GM12873 (cell line): ENCODE data around the gene PGM1.

Experiments used
- TF ChIP-seq, protein P1 (sequence below): IDR thresholded peaks from 2 replicates; pipeline ENCODE4 v1.5.1; 2012; ENCODE audit warnings: low read depth, mild to moderate bottlenecking, moderate library complexity, low read length, control low read depth; ENCODE audit not compliant: insufficient read depth; ENCODE audit errors: missing control alignments

PGM1 gene

DNA sequence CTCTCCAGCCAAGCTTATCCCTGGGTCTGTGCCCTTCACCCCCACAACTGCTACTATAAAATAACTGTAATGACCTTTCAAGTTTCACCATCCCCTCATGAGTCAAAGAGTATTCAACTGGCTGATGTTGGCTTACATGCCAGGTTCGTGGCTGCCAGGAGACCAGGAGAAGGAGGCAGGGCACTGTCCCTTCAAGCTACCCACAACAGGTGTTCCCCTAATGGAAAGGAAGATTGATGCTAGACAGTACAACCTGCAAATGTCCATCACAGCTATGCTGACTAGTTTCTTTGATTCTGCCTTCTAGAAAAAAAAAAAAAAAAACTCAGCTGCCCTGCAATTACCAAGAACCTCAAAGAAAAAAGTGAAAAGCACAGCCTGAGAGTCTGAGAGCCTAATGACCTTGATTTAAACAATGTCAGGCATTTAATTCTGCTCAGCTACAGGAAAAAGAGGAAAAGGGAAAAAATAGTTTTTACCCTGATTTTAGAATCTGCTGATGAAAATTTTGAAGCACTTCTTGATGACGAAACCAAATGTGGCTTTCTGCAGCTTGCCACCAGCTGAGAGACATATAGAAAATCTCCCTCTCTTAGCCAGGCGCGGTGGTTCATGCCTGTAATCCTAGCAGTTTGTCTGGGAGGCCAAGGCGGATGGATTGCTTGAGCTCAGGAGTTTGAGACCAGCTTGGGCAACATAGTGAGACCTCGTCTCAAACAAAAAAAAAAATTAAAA, 97.9 kb downstream of the PGM1 start:
- TF ChIP-seq, protein P1, sequence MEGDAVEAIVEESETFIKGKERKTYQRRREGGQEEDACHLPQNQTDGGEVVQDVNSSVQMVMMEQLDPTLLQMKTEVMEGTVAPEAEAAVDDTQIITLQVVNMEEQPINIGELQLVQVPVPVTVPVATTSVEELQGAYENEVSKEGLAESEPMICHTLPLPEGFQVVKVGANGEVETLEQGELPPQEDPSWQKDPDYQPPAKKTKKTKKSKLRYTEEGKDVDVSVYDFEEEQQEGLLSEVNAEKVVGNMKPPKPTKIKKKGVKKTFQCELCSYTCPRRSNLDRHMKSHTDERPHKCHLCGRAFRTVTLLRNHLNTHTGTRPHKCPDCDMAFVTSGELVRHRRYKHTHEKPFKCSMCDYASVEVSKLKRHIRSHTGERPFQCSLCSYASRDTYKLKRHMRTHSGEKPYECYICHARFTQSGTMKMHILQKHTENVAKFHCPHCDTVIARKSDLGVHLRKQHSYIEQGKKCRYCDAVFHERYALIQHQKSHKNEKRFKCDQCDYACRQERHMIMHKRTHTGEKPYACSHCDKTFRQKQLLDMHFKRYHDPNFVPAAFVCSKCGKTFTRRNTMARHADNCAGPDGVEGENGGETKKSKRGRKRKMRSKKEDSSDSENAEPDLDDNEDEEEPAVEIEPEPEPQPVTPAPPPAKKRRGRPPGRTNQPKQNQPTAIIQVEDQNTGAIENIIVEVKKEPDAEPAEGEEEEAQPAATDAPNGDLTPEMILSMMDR: no peak

DNA sequence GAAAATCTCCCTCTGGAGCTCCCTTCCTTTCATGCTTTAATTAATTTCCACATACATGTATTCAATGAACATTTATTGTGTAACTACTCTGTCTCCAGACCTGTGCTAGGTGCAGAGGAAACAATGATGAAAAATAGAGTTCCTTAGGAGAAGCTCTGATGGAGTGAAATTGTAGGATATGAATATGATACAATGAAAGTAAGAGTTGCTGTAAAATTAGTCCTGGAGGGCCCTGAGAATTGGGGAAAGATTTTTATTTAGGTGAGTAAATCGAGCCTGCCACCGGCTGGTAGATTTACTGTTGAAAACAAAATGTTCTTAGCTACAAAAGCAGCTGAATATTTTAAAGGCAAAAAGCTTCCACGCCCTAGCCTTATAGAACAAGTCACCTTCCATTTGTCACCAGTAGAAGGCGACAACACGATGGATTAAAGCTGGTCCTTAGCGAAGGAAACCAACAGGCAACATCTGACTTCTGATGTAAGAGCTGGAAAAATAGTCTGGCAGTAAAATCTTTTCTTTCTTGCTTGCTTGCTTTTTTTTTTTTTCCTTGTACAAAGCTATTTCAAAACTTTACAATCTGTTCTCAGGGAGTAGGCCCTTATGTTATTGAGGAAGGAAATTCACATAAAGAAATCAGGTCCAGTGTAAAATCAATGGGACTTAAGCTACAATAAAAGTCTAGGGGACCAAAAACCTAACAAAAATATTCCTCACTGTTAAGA, 98.7 kb downstream of the PGM1 start:
- TF ChIP-seq, protein P1: peak; percentile 80

DNA sequence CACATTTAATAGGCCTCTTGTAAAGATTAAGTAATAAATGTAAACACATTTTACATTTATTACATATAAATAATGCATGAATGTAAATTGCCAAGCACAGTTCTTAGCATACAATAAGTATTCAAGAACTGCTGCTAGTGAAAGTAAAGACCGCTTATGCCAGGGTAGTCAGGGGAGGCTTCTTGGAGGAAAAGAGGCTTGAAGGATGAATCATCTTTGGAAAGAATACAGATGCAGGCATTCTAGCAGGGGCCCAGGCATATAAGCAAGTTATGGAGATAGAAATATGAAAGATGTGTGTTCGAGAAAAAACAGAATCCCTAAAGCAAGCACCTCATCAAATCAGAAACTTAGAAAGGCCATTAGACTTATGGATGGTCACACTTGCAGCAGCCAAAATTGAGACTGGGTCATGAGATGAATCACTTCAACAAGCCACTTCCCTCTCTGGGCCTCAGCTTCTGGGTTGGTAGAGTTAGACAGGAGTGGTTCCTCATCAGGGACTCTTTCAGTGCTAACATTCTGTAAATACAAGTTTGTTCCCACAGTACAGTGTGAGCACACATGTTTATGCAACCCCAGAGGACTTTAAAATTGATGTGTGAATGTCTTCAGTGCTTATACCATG, 100.8 kb downstream of the PGM1 start:
- TF ChIP-seq, protein P1: no peak

DNA sequence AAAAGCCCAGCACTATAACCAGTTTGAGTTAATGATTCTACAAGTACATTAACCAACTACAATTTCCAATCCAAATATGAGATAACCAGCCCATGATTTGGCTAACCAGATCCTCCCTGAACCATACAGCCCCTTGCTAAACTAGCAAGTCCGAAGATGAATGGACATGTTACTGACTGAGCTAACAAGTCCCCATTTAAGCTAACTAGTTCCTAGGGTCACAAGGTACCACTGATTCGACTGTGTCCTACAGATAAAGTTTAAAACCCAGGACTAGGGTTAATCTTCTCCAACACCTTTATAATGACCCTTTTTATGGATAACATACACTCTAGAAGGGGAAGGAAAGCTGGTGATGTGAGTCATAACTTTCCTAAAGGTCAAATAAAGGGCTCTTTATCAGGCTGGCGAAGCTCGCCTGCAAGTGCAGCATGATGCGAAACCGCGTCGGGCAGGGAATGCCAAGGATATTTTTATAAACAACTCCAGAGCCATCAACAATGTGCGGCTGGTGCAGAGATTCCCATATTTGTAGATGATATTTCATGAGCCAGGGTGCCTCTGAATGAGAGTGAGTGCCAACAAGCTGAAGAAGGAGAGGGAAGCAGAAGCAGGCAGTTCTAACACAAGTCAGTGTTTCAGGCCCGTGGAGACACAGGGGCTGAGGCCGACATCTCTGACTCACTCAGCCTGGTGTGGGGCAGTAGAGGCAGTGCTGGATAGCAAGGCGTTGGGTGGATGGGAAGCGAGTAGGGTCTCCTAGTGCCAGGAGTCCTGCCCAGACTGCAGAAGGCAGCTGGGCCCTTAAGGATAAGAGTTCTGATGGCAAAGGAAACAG, 105.0 kb downstream of the PGM1 start:
- TF ChIP-seq, protein P1: no peak

DNA sequence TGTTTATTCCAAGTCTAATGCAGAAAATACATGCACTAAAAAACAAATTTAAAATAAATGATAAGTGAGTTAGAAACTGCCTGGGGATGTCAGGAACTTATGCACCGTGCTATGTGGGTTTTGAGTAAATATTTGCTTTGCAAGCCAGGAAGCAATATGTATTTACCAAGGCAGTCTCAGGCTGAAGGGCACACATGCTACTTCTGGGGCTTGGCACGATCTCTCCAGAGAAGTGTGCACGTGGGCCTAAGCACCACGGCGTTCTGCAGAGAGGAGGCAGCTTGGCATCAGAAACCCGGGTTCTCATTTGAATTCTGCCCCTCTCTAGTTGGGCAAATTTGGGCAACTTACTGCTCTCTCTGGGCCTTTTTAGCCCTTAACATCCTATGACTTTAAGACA, 108.0 kb downstream of the PGM1 start:
- TF ChIP-seq, protein P1: no peak

DNA sequence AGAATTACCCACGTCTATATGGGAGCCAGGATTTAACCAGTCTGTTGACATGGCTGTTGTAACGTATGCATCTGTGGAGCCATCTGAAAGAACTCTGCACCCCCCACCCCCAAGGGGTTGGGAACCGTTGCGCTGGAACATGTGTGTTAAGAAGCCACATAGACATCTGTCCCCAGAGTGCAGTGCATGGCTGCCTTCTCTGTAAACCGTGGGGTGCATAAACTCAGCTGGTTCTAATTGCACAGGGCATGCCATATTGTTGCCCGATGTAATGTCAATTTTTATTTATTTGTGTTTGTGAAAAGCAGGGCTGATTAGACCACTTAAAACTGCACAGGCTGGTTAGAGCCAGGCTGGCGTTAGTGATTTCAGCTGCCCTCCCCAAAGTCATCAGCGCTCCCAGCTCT, 110.5 kb downstream of the PGM1 start:
- TF ChIP-seq, protein P1: no peak
